GM23248 (cell line): Measurements from ENCODE around the gene TSPAN9. TPM values are rescaled to one million over a fixed set of nuclear protein-coding genes. Genes with fewer than 3 reads are reported as not detected.

Experiments
- DNase-seq: peaks from one replicate; pipeline ENCODE4 v3.0.0-alpha.2; 2015
- H2AFZ ChIP-seq: fragments of 200-600 bp; sonication (generic); 2 replicates; pipeline ENCODE4 v1.6.1; 2016; ENCODE audit warnings: antibody characterized with exemption
- H3F3A ChIP-seq: fragments of 200-600 bp; sonication (generic); 2 replicates; pipeline ENCODE4 v1.6.1; 2016; ENCODE audit warnings: mild to moderate bottlenecking, antibody characterized with exemption, mixed run types; ENCODE audit not compliant: insufficient read depth
- H3K27ac ChIP-seq: fragments of 200-600 bp; sonication (generic); 2 replicates; pipeline ENCODE4 v1.5.1; 2016; ENCODE audit warnings: mild to moderate bottlenecking
- H3K27me3 ChIP-seq: fragments of 200-600 bp; sonication (generic); replicated peaks from 2 replicates; pipeline ENCODE4 v1.6.1; 2016; ENCODE audit warnings: mild to moderate bottlenecking; ENCODE audit not compliant: insufficient read depth
- H3K36me3 ChIP-seq: fragments of 200-600 bp; sonication (generic); 2 replicates; pipeline ENCODE4 v1.6.1; 2016; ENCODE audit warnings: low read depth, mild to moderate bottlenecking
- H3K4me1 ChIP-seq: fragments of 200-600 bp; sonication (generic); 2 replicates; pipeline ENCODE4 v1.6.1; 2016; ENCODE audit warnings: mild to moderate bottlenecking; ENCODE audit not compliant: insufficient read depth
- H3K4me2 ChIP-seq: fragments of 200-600 bp; sonication (generic); one replicate; pipeline ENCODE4 v1.6.1; 2016; ENCODE audit warnings: mild to moderate bottlenecking; ENCODE audit not compliant: unreplicated experiment
- H3K4me3 ChIP-seq: fragments of 200-600 bp; sonication (generic); 2 replicates; pipeline ENCODE4 v1.5.1; 2016; ENCODE audit warnings: mild to moderate bottlenecking
- H3K79me2 ChIP-seq: fragments of 200-600 bp; sonication (generic); 2 replicates; pipeline ENCODE4 v1.6.1; 2016; ENCODE audit warnings: mild to moderate bottlenecking; ENCODE audit not compliant: insufficient read depth
- H3K9ac ChIP-seq: fragments of 200-600 bp; sonication (generic); 2 replicates; pipeline ENCODE4 v1.6.1; 2016; ENCODE audit warnings: mild to moderate bottlenecking
- H3K9me2 ChIP-seq: fragments of 200-600 bp; sonication (generic); 2 replicates; pipeline ENCODE4 v1.6.1; 2016; ENCODE audit warnings: mixed run types, mild to moderate bottlenecking, moderate library complexity; ENCODE audit not compliant: insufficient read depth
- H3K9me3 ChIP-seq: fragments of 200-600 bp; sonication (generic); one replicate; pipeline ENCODE4 v1.6.1; 2017; ENCODE audit warnings: low read depth
- H4K20me1 ChIP-seq: fragments of 200-600 bp; sonication (generic); 2 replicates; pipeline ENCODE4 v1.6.0; 2016; ENCODE audit not compliant: insufficient read depth
- EZH2 ChIP-seq: fragments of 200-600 bp; sonication (generic); IDR thresholded peaks from 2 replicates; pipeline ENCODE4 v1.6.1; 2018; ENCODE audit warnings: antibody characterized with exemption, mild to moderate bottlenecking; ENCODE audit not compliant: insufficient read depth, poor library complexity, severe bottlenecking
- EZH2phosphoT487 ChIP-seq: fragments of 200-600 bp; sonication (generic); IDR thresholded peaks from 2 replicates; pipeline ENCODE4 v1.6.1; 2018; ENCODE audit warnings: antibody characterized with exemption, moderate library complexity, mild to moderate bottlenecking, low read depth; ENCODE audit not compliant: insufficient read depth
- WGBS, 2 experiments: methylation state at CpG; one replicate each; pipeline ENCODE4 v1.1.6; 2015 to 2017; ENCODE audit warnings: low lambda C conversion rate in 2 of 2, low coverage in 1 of 2; ENCODE audit errors: missing lambda C conversion rate in 2 of 2; 5-methylcytosine and 5-hydroxymethylcytosine counted together
- in situ Hi-C: fragments of 300-500 bp; cut with MboI; formaldehyde crosslinking; loops from 2 replicates; pipeline ENCODE4 v1.15.0; 2020
- polyA plus RNA-seq: library from polyadenylated mRNA; unstranded; fragments of >200 nt; fragmentation: Nextera tagmentation; extraction: Ambion mirVana; gene quantifications from 2 replicates; pipeline ENCODE4 v1.2.1, GENCODE V29; 2016
- total RNA-seq: library from RNA; depleted of rRNA; stranded (reverse); fragments of >200 nt; shearing (Covaris generic); gene quantifications from 2 replicates; pipeline ENCODE4 v1.2.3, GENCODE V29; 2014

TSPAN9 gene
- total and polyA plus RNA-seq, 2 experiments from 2014 or later, result 9.5 to 14.4 TPM

DNA sequence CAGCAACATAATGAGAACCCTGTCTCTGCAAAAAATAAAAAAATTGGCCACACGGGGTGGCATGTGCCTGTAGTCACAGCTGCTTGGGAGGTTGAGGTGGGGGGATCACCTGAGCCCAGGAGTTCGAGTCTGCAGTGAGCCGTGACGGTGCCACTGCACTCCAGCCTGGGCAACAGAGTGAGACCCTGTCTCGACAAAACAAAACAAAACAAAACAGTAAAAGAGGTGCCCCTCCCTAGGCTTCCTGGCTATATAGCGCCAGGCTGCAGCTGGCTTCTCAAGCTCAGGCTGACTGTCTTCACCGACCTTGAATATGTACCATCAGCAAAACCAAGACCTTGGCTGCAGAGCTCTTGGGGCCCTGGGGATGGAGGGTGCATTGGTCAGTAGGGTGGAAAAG lies 29.4 kb downstream of the TSPAN9 start:
- Histone ChIP-seq H3K27me3 (no peaks in the 10 kb centered on the region), H3K36me3 (no peaks in the 10 kb centered on the region), H3K9me3 (no peaks in the 10 kb centered on the region), H3K79me2 (no peaks in the 10 kb centered on the region), H3K4me3 (no peak overlapping the region), H3K9ac (no peak overlapping the region), H3F3A (no peaks in the 10 kb centered on the region), H3K9me2 (no peaks in the 10 kb centered on the region), H3K4me2 (no peak overlapping the region), H2AFZ (no peak overlapping the region), H3K27ac (no peak overlapping the region), H3K4me1 (0 out of 2 replicates have a peak, but pooled peaks cover 3% of the 10 kb centered on the region), H4K20me1 (no peaks in the 10 kb centered on the region)
- WGBS, 2 experiments, result 87 to 93% methylated on average over 7 of the region's 7 CpGs
- TF ChIP-seq EZH2 (no peak), EZH2phosphoT487 (no peak)
- in situ Hi-C loops, result no loop called here
- DNase-seq, result no peak

DNA sequence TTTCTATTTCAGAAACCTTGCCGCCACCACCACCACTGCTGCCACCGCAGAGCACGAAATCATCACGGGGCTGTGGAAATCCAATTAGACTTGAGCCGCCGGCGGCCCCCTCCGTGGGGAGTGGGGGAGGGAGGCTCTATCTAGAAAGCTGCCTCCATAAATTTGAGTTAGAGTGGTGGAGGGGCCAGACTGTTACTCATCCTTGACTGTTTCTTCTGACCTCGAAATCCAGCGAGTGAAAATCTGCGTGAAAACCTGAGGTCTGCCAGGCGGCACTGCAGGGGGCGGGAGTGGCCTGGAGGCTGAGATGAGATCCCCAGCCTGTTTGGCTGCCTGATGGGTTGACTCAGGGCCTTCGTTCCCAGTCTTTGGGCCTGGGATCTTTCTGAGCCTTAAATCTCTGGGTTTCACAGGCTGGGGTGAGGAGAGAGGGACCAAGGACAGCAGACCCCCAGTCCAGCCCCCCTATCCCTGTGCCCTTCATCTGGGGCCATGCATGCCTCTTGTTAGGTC lies 29.9 kb downstream of the TSPAN9 start:
- no peak for TF ChIP-seq EZH2
- no peaks in the 10 kb centered on the region for H3F3A ChIP-seq
- H3K79me2 ChIP-seq, result no peaks in the 10 kb centered on the region
- 74 to 83% methylated on average over 14 of the region's 14 CpGs for WGBS, 2 experiments
- no peak overlapping the region for H3K4me2 ChIP-seq
- no peaks in the 10 kb centered on the region for H4K20me1 ChIP-seq
- no peak overlapping the region for H3K27ac ChIP-seq
- no peak overlapping the region for H3K4me3 ChIP-seq
- 0 out of 2 replicates have a peak, but pooled peaks cover 3% of the 10 kb centered on the region for H3K4me1 ChIP-seq
- H3K9ac ChIP-seq, result no peak overlapping the region
- H3K36me3 ChIP-seq, result no peaks in the 10 kb centered on the region
- no peaks in the 10 kb centered on the region for H3K27me3 ChIP-seq
- H2AFZ ChIP-seq, result no peak overlapping the region
- in situ Hi-C loops, result no loop called here
- H3K9me3 ChIP-seq, result no peaks in the 10 kb centered on the region
- H3K9me2 ChIP-seq, result no peaks in the 10 kb centered on the region
- DNase-seq, result peak; percentile 50

DNA sequence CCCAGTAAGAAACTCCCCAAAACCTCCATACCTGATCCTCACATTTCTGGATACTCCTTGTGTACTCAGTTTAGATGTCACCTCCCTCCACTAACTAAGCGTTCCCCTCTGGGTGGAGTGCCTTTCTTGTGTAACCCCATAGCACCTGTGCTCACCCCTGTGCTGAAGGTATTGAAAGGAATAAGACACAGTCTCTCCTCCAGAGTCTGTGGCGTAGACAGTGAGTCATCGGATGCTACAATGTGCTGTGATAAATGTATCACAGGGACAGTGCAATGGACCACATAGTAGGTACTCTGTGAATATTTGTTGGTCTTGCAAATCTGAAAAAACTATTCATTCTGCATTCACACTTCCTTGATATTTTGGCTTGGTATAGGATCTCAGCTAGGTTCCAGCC lies 30.8 kb downstream of the TSPAN9 start:
- H2AFZ ChIP-seq, result no peak overlapping the region
- no peaks in the 10 kb centered on the region for H3K27me3 ChIP-seq
- H4K20me1 ChIP-seq, result no peaks in the 10 kb centered on the region
- H3F3A ChIP-seq, result no peaks in the 10 kb centered on the region
- no peak overlapping the region for H3K4me2 ChIP-seq
- H3K79me2 ChIP-seq, result no peaks in the 10 kb centered on the region
- in situ Hi-C loops, result no loop called here
- H3K9ac ChIP-seq, result no peak overlapping the region
- no peaks in the 10 kb centered on the region for H3K36me3 ChIP-seq
- no peak for TF ChIP-seq EZH2
- no peak for TF ChIP-seq EZH2phosphoT487
- H3K4me1 ChIP-seq, result 0 out of 2 replicates have a peak, but pooled peaks cover 3% of the 10 kb centered on the region
- no peak overlapping the region for H3K4me3 ChIP-seq
- DNase-seq, result peak; percentile 16
- no peaks in the 10 kb centered on the region for H3K9me3 ChIP-seq
- WGBS, 2 experiments, result 82 to 84% methylated on average over 3 of the region's 3 CpGs
- H3K9me2 ChIP-seq, result no peaks in the 10 kb centered on the region
- no peak overlapping the region for H3K27ac ChIP-seq

DNA sequence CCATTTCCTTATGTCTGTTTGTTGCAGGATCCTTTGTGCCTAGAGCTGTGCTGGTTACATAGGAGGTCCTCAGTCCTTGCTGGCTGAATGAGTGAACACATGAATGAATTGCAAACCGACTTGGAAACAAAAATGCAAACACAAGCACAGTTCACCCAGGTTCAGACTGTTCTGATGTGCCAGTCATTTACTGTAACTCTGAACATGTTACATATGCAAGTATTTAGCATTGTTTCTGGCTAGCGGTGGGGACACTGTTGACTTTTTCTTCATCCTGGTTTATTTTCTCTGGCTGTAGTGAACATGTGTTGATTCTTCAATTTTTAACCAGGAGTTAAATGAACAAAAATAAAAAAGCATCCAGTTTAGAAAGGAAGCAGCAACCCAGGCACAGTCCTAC lies 33.4 kb downstream of the TSPAN9 start:
- Histone ChIP-seq H3K4me1 (no peaks in the 10 kb centered on the region), H2AFZ (no peak overlapping the region), H3K27ac (no peak overlapping the region), H3K9ac (no peak overlapping the region), H3K9me3 (no peaks in the 10 kb centered on the region), H3K27me3 (no peaks in the 10 kb centered on the region), H3F3A (no peaks in the 10 kb centered on the region), H3K4me2 (no peak overlapping the region), H3K9me2 (no peaks in the 10 kb centered on the region), H4K20me1 (no peaks in the 10 kb centered on the region), H3K4me3 (no peak overlapping the region), H3K79me2 (no peaks in the 10 kb centered on the region), H3K36me3 (no peaks in the 10 kb centered on the region)
- TF ChIP-seq EZH2phosphoT487 (no peak), EZH2 (no peak)
- 38% methylated on average over 2 of the region's 2 CpGs for WGBS, 2 experiments
- DNase-seq, result no peak
- in situ Hi-C loops, result no loop called here

DNA sequence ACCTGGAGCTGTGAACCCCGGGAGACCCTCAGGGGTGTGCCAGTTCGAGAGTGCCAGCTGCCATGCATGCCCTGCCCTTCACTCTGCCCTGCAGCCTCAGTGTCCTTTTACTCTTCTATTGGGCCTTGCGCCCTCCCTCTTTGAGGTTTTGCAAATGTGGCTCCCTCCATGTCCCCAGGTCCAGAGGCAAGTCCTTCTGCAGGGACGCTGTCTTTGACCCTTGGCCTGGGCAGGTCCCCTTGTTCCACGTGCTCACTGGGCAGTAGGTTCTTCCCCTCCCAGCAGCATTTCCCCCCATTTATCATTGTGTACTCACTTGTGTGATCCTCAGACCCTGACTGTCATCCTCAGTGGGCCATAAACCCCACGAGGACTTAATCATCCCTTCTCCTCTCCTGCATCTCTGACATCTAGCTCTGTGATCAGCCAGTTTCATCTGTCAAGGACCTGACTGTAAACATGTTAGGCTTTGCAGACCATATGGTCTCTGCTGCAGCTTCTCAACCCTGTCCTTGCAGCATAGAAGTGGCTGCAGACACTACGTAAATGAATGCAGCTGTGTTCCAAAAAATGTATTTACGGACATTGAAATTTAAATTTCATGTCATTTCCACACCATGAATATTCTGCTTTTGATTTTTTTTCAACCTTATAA lies 36.6 kb downstream of the TSPAN9 start:
- H3F3A ChIP-seq, result no peaks in the 10 kb centered on the region
- TF ChIP-seq EZH2 (no peak), EZH2phosphoT487 (no peak)
- WGBS, 2 experiments, result 70 to 78% methylated on average over 8 of the region's 8 CpGs
- no peak for DNase-seq
- no peak overlapping the region for H3K9ac ChIP-seq
- no peak overlapping the region for H2AFZ ChIP-seq
- no peak overlapping the region for H3K27ac ChIP-seq
- no peak overlapping the region for H3K4me2 ChIP-seq
- H3K9me3 ChIP-seq, result no peaks in the 10 kb centered on the region
- no peaks in the 10 kb centered on the region for H3K79me2 ChIP-seq
- H3K4me3 ChIP-seq, result no peak overlapping the region
- H3K27me3 ChIP-seq, result no peaks in the 10 kb centered on the region
- no peaks in the 10 kb centered on the region for H3K36me3 ChIP-seq
- in situ Hi-C loops, result no loop called here
- H3K4me1 ChIP-seq, result peaks cover 14% of the 10 kb centered on the region
- no peaks in the 10 kb centered on the region for H4K20me1 ChIP-seq
- H3K9me2 ChIP-seq, result no peaks in the 10 kb centered on the region
